Measurements from ENCODE around the gene LPP. TPM values are rescaled to one million over a fixed set of nuclear protein-coding genes. Genes with fewer than 3 reads are reported as not detected.

Gene LPP
- total RNA-seq, 1 donor from 2014 or later = 222 TPM

DNA sequence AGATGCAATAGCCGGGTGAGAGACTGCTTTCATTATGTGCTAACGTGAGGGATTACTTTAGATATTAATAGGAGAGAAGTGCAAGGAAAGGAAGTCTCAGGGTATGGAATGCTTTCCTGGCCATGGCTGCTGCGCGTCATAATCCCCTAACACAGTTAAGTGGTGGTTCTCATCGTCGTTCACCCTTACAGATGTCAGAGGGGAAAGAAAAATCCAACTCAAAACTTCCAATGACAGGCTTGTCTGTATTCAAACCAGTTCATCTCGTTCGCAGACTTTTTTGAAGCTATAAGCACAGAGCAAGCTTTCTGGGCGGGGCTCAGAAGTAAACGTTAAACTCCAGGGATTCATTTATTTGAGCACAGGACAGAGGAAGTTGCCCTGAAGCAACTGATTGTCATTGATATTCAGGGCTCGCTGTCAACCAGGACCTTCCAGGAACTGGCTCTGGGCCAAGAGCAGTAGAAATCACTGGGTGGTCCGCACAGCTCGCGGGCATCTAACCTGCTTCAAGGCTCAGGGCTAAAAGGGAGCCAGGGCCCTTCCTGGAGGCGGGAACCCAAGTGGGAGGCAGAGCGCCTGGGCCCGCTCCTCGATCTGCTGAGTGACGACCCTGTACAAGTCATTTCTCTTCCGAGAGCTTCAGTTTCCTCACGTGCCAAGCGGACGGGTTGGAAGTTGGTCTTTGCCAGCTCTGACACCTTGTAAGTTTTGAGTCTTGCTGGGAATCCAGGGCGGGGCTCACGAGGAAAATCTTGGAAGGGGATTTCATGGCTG lies 1.1 kb upstream of the LPP start:
- H3K27me3 Mint-ChIP-seq (ENCODE audit: low read depth, unreplicated experiment) = no peaks in the 10 kb centered on the region
- Histone ChIP-seq H3K4me2 (ENCODE audit: low read length) (peak overlapping the region; percentile 87), H3K79me2 (ENCODE audit: insufficient read depth, low read length) (peaks cover 49% of the 10 kb centered on the region), H3K36me3 (ENCODE audit: insufficient read depth, low read length) (no peaks in the 10 kb centered on the region), H3K9me3 (ENCODE audit: insufficient read depth, low read depth, low read length) (no peaks in the 10 kb centered on the region), H4K20me1 (ENCODE audit: insufficient read depth, low read length) (peaks cover 18% of the 10 kb centered on the region), H3K9ac (ENCODE audit: low read length) (peak overlapping the region; percentile 91), H3K4me1 (ENCODE audit: insufficient read depth, low read length) (peaks cover 33% of the 10 kb centered on the region), H3K27ac (ENCODE audit: low read depth, low read length) (peak overlapping the region; percentile 99), H3K4me3 (ENCODE audit: insufficient read depth, low read depth, low read length) (peak overlapping the region; percentile 73), H2AFZ (ENCODE audit: low read depth, low read length) (peak overlapping the region; percentile 68), H3K27me3 (ENCODE audit: insufficient read depth, low read length) (no peaks in the 10 kb centered on the region)
- peak overlapping the region; percentile 96 for H3K4me3 Mint-ChIP-seq (ENCODE audit: unreplicated experiment)
- DNase-seq (ENCODE audit: low read depth) (peak; percentile 66), FAIRE-seq (no peak)
- H3K27ac Mint-ChIP-seq (ENCODE audit: unreplicated experiment) = peak overlapping the region; percentile 100
- no peak for TF ChIP-seq EZH2 (IDR thresholded peaks at IDR 0.05; ENCODE audit: insufficient read depth, low read length)
- TF ChIP-seq, protein P1, sequence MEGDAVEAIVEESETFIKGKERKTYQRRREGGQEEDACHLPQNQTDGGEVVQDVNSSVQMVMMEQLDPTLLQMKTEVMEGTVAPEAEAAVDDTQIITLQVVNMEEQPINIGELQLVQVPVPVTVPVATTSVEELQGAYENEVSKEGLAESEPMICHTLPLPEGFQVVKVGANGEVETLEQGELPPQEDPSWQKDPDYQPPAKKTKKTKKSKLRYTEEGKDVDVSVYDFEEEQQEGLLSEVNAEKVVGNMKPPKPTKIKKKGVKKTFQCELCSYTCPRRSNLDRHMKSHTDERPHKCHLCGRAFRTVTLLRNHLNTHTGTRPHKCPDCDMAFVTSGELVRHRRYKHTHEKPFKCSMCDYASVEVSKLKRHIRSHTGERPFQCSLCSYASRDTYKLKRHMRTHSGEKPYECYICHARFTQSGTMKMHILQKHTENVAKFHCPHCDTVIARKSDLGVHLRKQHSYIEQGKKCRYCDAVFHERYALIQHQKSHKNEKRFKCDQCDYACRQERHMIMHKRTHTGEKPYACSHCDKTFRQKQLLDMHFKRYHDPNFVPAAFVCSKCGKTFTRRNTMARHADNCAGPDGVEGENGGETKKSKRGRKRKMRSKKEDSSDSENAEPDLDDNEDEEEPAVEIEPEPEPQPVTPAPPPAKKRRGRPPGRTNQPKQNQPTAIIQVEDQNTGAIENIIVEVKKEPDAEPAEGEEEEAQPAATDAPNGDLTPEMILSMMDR (IDR thresholded peaks at IDR 0.05; ENCODE audit: insufficient read depth, low read depth, low read length) = no peak
- peaks cover 27% of the 10 kb centered on the region for H3K4me1 Mint-ChIP-seq (ENCODE audit: low read depth, unreplicated experiment)
- H3K9me3 Mint-ChIP-seq (ENCODE audit: unreplicated experiment) = no peaks in the 10 kb centered on the region
- no peaks in the 10 kb centered on the region for H3K36me3 Mint-ChIP-seq (ENCODE audit: low read depth, unreplicated experiment)

DNA sequence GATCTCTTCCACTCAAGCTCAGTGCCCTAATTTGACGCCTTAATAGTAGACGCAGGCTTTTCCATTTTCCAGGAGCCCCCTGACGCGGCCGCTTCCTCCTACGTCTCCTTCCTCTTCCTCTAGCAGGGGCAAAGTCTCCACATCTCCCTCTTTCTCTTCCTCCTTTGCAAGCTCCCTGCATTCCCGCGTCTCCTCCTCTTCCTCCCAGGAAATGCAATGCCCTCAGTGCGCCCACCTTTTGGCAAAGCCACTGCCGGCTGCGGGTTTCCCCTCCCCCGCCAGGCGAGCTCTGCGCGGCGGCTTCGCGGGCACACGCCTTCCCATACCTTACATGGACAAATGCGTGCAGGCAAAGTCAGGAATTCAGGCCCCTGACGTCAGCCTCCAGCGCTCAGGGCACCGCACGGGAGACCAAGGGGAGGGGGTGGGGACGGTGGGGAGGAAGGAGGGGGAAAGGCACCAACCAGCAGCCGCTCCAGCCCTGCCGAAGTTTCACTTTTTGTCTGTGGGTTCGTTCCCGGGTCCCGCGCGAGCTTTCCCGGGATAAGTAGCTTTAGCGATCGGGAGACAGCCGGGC lies 432 bp upstream of the LPP start:
- H3K27ac Mint-ChIP-seq (ENCODE audit: unreplicated experiment) = peak overlapping the region; percentile 100
- H3K36me3 Mint-ChIP-seq (ENCODE audit: low read depth, unreplicated experiment) = peaks cover 3% of the 10 kb centered on the region
- no peaks in the 10 kb centered on the region for H3K27me3 Mint-ChIP-seq (ENCODE audit: low read depth, unreplicated experiment)
- Histone ChIP-seq H4K20me1 (ENCODE audit: insufficient read depth, low read length) (peaks cover 25% of the 10 kb centered on the region), H3K27ac (ENCODE audit: low read depth, low read length) (peak overlapping the region; percentile 99), H3K9me3 (ENCODE audit: insufficient read depth, low read depth, low read length) (no peaks in the 10 kb centered on the region), H3K36me3 (ENCODE audit: insufficient read depth, low read length) (no peaks in the 10 kb centered on the region), H3K27me3 (ENCODE audit: insufficient read depth, low read length) (no peaks in the 10 kb centered on the region), H3K4me2 (ENCODE audit: low read length) (peak overlapping the region; percentile 87), H3K9ac (ENCODE audit: low read length) (peak overlapping the region; percentile 91), H3K4me3 (ENCODE audit: insufficient read depth, low read depth, low read length) (peak overlapping the region; percentile 73), H2AFZ (ENCODE audit: low read depth, low read length) (peak overlapping the region; percentile 68), H3K4me1 (ENCODE audit: insufficient read depth, low read length) (peaks cover 33% of the 10 kb centered on the region), H3K79me2 (ENCODE audit: insufficient read depth, low read length) (peaks cover 56% of the 10 kb centered on the region)
- peak overlapping the region; percentile 96 for H3K4me3 Mint-ChIP-seq (ENCODE audit: unreplicated experiment)
- DNase-seq (ENCODE audit: low read depth) = peak; percentile 94
- TF ChIP-seq, protein P1 (IDR thresholded peaks at IDR 0.05; ENCODE audit: insufficient read depth, low read depth, low read length) = no peak
- no peak for TF ChIP-seq EZH2 (IDR thresholded peaks at IDR 0.05; ENCODE audit: insufficient read depth, low read length)
- H3K9me3 Mint-ChIP-seq (ENCODE audit: unreplicated experiment) = no peaks in the 10 kb centered on the region
- peaks cover 31% of the 10 kb centered on the region for H3K4me1 Mint-ChIP-seq (ENCODE audit: low read depth, unreplicated experiment)
- no peak for FAIRE-seq
